Activated T-helper 1 cell treated with anti-CD3 and anti-CD28 coated beads, Interleukin-12 subunit alpha, Interleukin-12 subunit beta, Interleukin-2, Interleukin-4 antibody, amounts not matched to agents 30 ng/mL and 10 ng/mL and 1 ng/mL, durations not matched to agents 14 hours and 24 hours and 36 hours (primary cell): Measurements from ENCODE around the gene PAK5. TPM values are rescaled to one million over a fixed set of nuclear protein-coding genes. Genes with fewer than 3 reads are reported as not detected.

ENCODE experiments used
- DNase-seq: peaks from one replicate; pipeline ENCODE4 v3.0.0; 2021; ENCODE audit warnings: low spot score
- H3K27ac Mint-ChIP-seq: one replicate; pipeline ENCODE4 v1.8.0; 2021; ENCODE audit warnings: mild to moderate bottlenecking, mixed read lengths
- H3K27me3 Mint-ChIP-seq: one replicate; pipeline ENCODE4 v1.8.0; 2022; ENCODE audit warnings: mild to moderate bottlenecking, moderate library complexity, mixed read lengths; ENCODE audit not compliant: insufficient read depth
- H3K36me3 Mint-ChIP-seq: one replicate; pipeline ENCODE4 v1.8.0; 2021; ENCODE audit warnings: low read depth, mixed read lengths
- H3K4me1 Mint-ChIP-seq: one replicate; pipeline ENCODE4 v1.8.0; 2021; ENCODE audit warnings: low read depth, mixed read lengths
- H3K4me3 Mint-ChIP-seq: one replicate; pipeline ENCODE4 v1.8.0; 2021; ENCODE audit warnings: mild to moderate bottlenecking, moderate library complexity, mixed read lengths
- H3K9me3 Mint-ChIP-seq: one replicate; pipeline ENCODE4 v1.8.0; 2021; ENCODE audit warnings: mixed read lengths
- intact Hi-C: fragments of 100-400 bp; cut with micrococcal nuclease; formaldehyde crosslinking; loops from one replicate; pipeline ENCODE4 v1.15.1; 2024
- total RNA-seq: library from RNA; stranded (reverse); gene quantifications from 2 replicates; pipeline ENCODE4 v1.2.3, GENCODE V29; 2022

Gene PAK5
- total RNA-seq, 1 donor from 2014 or later: not detected

DNA sequence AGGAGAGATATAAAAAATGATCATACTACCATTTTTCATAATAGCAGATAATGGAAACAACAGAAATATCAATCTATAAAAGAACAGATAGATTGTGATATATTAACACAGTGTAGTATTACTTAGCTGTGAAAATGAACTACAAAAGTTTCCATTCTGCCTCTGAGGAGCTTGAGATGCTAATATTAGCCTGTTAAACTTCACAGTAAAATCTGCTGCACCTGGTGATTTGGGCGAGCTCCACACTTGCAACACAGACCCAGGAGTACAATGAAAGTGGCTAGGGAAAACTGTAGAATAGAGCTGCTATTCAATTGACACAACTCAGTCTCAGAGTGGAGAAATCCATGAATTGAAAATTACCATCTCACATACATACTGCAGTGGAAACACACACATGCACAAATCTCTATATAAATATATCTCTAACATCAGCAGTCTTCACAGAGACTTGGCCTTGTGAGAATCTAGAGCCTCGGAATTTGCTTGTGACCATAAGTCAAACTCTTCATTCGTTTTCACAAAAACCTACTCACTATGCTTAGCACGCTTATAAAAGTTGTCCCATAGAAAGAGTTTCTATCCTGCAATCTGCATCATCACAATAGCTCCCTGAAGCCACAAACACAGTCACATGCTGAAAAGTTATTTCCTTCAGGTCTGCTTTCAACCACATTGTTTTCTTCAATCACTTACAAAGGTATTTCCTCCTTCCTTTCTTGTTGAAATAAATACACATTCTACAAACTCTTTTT is 133.0 kb downstream of the PAK5 start:
- no peak overlapping the region for H3K27ac Mint-ChIP-seq
- DNase-seq: no peak
- H3K4me3 Mint-ChIP-seq: no peak overlapping the region
- intact Hi-C loops: no loop called here
- no peaks in the 10 kb centered on the region for H3K4me1 Mint-ChIP-seq
- H3K36me3 Mint-ChIP-seq: no peaks in the 10 kb centered on the region
- H3K27me3 Mint-ChIP-seq: no peaks in the 10 kb centered on the region
- H3K9me3 Mint-ChIP-seq: no peaks in the 10 kb centered on the region

DNA sequence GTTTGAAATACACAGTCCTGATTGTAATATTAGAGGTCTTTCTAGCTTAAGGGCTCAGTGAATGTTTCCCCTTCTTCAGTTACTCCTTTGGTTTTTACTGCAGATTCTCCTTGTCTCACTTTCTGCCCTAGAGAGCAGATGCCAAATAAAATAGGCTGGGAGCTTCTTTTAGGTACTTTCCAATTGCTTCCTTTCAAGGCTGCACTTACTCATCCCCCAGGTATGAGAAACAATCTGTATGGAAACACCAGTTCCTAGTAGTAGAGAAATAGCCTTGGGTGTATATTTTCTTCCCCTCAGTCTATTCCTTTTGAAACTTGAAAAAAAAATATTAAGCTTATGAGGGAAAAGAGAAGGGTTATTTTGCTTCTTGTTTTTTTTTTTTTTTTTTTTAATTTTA is 139.7 kb downstream of the PAK5 start:
- Mint-ChIP-seq H3K4me1 (no peaks in the 10 kb centered on the region), H3K27ac (no peak overlapping the region), H3K9me3 (no peaks in the 10 kb centered on the region), H3K36me3 (no peaks in the 10 kb centered on the region), H3K27me3 (no peaks in the 10 kb centered on the region), H3K4me3 (no peak overlapping the region)
- DNase-seq: no peak
- intact Hi-C loops: no loop called here

DNA sequence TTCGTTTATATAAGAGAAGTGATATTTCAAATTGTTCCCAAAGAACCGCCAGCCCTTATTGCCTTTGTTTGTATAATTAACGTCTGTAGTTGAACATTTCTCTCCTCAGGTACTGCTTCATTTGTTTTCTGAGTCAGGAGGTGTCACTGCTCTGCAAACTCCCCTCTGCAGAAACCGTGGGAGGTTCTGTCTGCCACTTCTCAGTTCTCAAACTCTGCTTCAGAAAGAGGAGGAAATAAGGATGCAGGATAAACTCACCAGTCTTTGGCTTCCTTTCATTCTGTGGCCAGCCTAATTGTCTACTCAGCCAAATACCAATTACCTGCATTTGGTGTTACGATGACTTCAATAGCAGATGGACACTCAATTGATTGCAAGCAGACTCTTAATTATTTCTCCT is 149.8 kb downstream of the PAK5 start:
- intact Hi-C loops: no loop called here
- Mint-ChIP-seq H3K27me3 (no peaks in the 10 kb centered on the region), H3K4me1 (no peaks in the 10 kb centered on the region), H3K36me3 (no peaks in the 10 kb centered on the region), H3K4me3 (no peak overlapping the region), H3K27ac (no peak overlapping the region), H3K9me3 (no peaks in the 10 kb centered on the region)
- no peak for DNase-seq

DNA sequence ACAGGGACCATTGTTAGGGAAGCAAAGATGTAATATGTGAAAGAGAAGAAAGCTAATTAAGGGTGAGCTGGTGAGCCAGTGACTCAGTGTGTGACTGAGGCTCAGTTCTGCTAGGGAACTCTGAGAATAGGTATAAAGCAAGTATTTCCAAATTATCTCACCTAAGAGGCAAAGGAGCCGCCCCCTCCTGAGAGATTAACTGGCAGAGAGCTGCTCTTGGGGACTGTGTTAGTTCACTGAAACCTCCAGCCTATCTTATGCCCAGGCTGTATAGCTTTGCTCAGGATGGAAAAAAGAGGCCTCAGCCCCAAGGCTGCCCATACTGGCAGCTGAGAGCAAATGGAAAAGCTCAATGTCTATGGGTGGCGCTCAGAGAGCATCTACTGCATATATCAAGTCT is 152.0 kb downstream of the PAK5 start:
- Mint-ChIP-seq H3K36me3 (no peaks in the 10 kb centered on the region), H3K27me3 (no peaks in the 10 kb centered on the region), H3K9me3 (no peaks in the 10 kb centered on the region), H3K4me1 (no peaks in the 10 kb centered on the region), H3K4me3 (no peak overlapping the region), H3K27ac (no peak overlapping the region)
- intact Hi-C loops: no loop called here
- no peak for DNase-seq

DNA sequence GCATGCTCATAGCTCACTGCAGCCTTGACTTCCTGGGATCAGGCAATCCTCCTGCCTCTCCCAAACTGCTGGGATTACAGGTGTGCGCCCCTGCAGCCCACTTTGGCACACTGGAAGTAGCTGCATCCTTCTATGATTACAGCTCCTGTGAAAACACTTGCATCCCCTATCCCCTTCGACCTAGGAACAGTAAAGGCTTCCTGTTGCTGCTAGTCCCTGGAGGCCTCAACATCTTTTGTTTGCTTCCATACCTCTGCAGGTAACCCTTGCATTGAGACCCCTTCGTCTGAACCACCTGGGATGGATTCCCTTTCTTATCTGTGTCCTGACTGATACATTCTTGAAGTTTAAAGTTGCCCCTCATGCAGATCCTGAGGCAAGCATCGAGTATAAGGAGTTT is 152.4 kb downstream of the PAK5 start:
- Mint-ChIP-seq H3K9me3 (no peaks in the 10 kb centered on the region), H3K27me3 (no peaks in the 10 kb centered on the region), H3K4me1 (no peaks in the 10 kb centered on the region), H3K27ac (no peak overlapping the region), H3K36me3 (no peaks in the 10 kb centered on the region), H3K4me3 (no peak overlapping the region)
- intact Hi-C loops: no loop called here
- DNase-seq: no peak

- H3K4me3 Mint-ChIP-seq: no peak overlapping the region
- no peak overlapping the region for H3K27ac Mint-ChIP-seq
- H3K9me3 Mint-ChIP-seq: no peaks in the 10 kb centered on the region
- intact Hi-C loops: no loop called here
- no peak for DNase-seq
- no peaks in the 10 kb centered on the region for H3K27me3 Mint-ChIP-seq
- H3K4me1 Mint-ChIP-seq: no peaks in the 10 kb centered on the region
- no peaks in the 10 kb centered on the region for H3K36me3 Mint-ChIP-seq
These were observed 152.9 kb downstream of the PAK5 start for GRCh38 chr20:9686001-9686400.

- no peak overlapping the region for H3K27ac Mint-ChIP-seq
- H3K4me1 Mint-ChIP-seq: no peaks in the 10 kb centered on the region
- no peaks in the 10 kb centered on the region for H3K36me3 Mint-ChIP-seq
- no peak overlapping the region for H3K4me3 Mint-ChIP-seq
- intact Hi-C loops: no loop called here
- H3K9me3 Mint-ChIP-seq: no peaks in the 10 kb centered on the region
- no peaks in the 10 kb centered on the region for H3K27me3 Mint-ChIP-seq
- DNase-seq: no peak
These were observed 153.9 kb downstream of the PAK5 start for GRCh38 chr20:9685011-9685410.

DNA sequence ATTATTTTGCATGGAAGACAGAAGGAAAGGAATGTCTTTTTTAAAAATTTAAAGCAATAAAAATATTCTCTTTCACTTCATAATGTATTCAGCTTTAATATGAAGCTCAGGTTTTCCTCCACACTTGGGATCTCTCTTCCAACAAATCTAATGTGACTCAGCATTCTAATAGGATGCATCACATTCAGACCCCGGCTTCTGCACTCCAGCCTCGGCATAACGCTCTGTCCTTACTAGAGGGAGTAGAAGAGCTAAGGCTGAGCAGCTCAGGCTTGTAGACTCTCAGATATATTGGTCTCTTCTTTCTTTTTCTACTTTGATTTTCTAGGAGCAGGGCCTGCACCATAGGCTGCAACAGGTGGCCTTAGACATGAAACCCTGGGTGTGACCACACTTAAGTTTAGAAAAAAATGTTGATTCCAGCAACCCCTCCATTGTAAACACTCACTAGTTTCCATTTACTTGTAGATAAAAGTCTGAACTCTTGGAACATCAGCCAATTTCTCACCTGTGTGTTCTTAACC is 161.7 kb downstream of the PAK5 start:
- no peaks in the 10 kb centered on the region for H3K27me3 Mint-ChIP-seq
- intact Hi-C loops: no loop called here

DNA sequence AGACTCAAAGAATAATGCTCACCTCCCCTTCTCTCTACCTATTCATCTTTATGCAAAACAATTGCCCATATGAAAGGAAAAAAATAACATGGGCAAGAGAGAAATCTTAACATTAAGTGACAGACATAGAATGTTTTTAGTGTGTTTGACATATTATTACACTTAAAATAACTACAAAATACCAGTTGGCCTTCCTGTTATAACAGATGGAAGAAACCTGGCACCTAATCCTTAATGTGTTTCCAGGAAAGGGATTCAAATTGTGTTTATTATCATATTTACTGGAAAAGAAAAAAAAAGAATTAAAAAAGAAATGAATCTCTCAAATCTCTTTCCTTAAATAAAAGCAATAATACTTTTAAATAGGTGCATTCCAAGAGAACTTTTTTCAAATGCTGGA is 165.9 kb downstream of the PAK5 start:
- Mint-ChIP-seq H3K9me3 (no peaks in the 10 kb centered on the region), H3K4me1 (no peaks in the 10 kb centered on the region), H3K4me3 (no peak overlapping the region), H3K27ac (no peak overlapping the region), H3K27me3 (peaks cover 2% of the 10 kb centered on the region), H3K36me3 (no peaks in the 10 kb centered on the region)
- intact Hi-C loops: no loop called here
- no peak for DNase-seq

More for the DNA sequence above, 161.7 kb downstream of the PAK5 start:
- Mint-ChIP-seq H3K4me1 (no peaks in the 10 kb centered on the region), H3K9me3 (no peaks in the 10 kb centered on the region), H3K27ac (no peak overlapping the region), H3K4me3 (no peak overlapping the region), H3K36me3 (no peaks in the 10 kb centered on the region)
- no peak for DNase-seq

- intact Hi-C loops: no loop called here
- H3K4me3 Mint-ChIP-seq: no peak overlapping the region
- peaks cover 2% of the 10 kb centered on the region for H3K27me3 Mint-ChIP-seq
- no peak for DNase-seq
- no peak overlapping the region for H3K27ac Mint-ChIP-seq
- no peaks in the 10 kb centered on the region for H3K36me3 Mint-ChIP-seq
- no peaks in the 10 kb centered on the region for H3K4me1 Mint-ChIP-seq
- no peaks in the 10 kb centered on the region for H3K9me3 Mint-ChIP-seq
These were observed 166.8 kb downstream of the PAK5 start for GRCh38 chr20:9672027-9672426.

GRCh38 chr20:9668381-9668780 is 170.5 kb downstream of the PAK5 start:
- intact Hi-C loops: no loop called here
- no peak for DNase-seq
- no peaks in the 10 kb centered on the region for H3K4me1 Mint-ChIP-seq
- H3K27ac Mint-ChIP-seq: no peak overlapping the region
- H3K27me3 Mint-ChIP-seq: peaks cover 2% of the 10 kb centered on the region
- H3K4me3 Mint-ChIP-seq: no peak overlapping the region
- H3K9me3 Mint-ChIP-seq: peaks cover 4% of the 10 kb centered on the region
- H3K36me3 Mint-ChIP-seq: no peaks in the 10 kb centered on the region

- Mint-ChIP-seq H3K27me3 (peaks cover 2% of the 10 kb centered on the region), H3K36me3 (no peaks in the 10 kb centered on the region), H3K4me1 (no peaks in the 10 kb centered on the region), H3K9me3 (peaks cover 4% of the 10 kb centered on the region), H3K27ac (no peak overlapping the region), H3K4me3 (no peak overlapping the region)
- intact Hi-C loops: no loop called here
- no peak for DNase-seq
These were observed 175.5 kb downstream of the PAK5 start for GRCh38 chr20:9663423-9663822.

- DNase-seq: no peak
- no peak overlapping the region for H3K27ac Mint-ChIP-seq
- H3K4me1 Mint-ChIP-seq: no peaks in the 10 kb centered on the region
- no peak overlapping the region for H3K4me3 Mint-ChIP-seq
- H3K36me3 Mint-ChIP-seq: no peaks in the 10 kb centered on the region
- intact Hi-C loops: no loop called here
- H3K9me3 Mint-ChIP-seq: no peaks in the 10 kb centered on the region
- no peaks in the 10 kb centered on the region for H3K27me3 Mint-ChIP-seq
These were observed 178.5 kb downstream of the PAK5 start for GRCh38 chr20:9660236-9660868.
